H7 (cell line): Measurements from ENCODE around the gene BORA. TPM values are rescaled to one million over a fixed set of nuclear protein-coding genes. Genes with fewer than 3 reads are reported as not detected.
A peak's percentile ranks its signal among the peaks of the same experiment; 100 is the strongest.
"Not testable (repeated sequence)": the region's sequence is repeated elsewhere in the genome, so short reads cannot be mapped to it uniquely, and the experiment has no call there.

Experiments used
- DNase-seq: peaks from one replicate; pipeline ENCODE4 v3.0.0; 2012
- H3K27me3 ChIP-seq: 2 replicates; pipeline ENCODE4 v1.6.0; 2011; ENCODE audit warnings: mild to moderate bottlenecking, low read length; ENCODE audit not compliant: control insufficient read depth, insufficient read depth
- H3K36me3 ChIP-seq: replicated peaks from 2 replicates; pipeline ENCODE4 v1.5.1; 2011; ENCODE audit warnings: low read length; ENCODE audit not compliant: control insufficient read depth, insufficient read depth
- H3K4me3 ChIP-seq: 2 replicates; pipeline ENCODE4 v1.5.1; 2011; ENCODE audit warnings: low read depth, mild to moderate bottlenecking, control low read depth, low read length, moderate library complexity; ENCODE audit not compliant: insufficient read depth
- total RNA-seq: library from RNA; depleted of rRNA; stranded (reverse); fragments of >200 nt; shearing (Covaris generic); gene quantifications from 2 replicates; pipeline ENCODE4 v1.2.3, GENCODE V29; 2014; rRNA removed

Gene BORA
- total RNA-seq: 20.1 and 21.0 TPM in 2 replicates

- DNase-seq: peak; percentile 85
- no peaks in the 10 kb centered on the region; the same call in 1 of the 2 replicates for H3K36me3 ChIP-seq
- H3K4me3 ChIP-seq: peak within 1 kb of the TSS; percentile 85
- H3K27me3 ChIP-seq: no peaks in the 10 kb centered on the region
These were observed at the start of gene BORA, which contains the start of gene MZT1 for GRCh38 chr13:72727417-72728289. BORA (plus strand) TSS chr13:72727923; CDS start chr13:72728941, 1,018 bp downstream. MZT1 (minus strand) TSS chr13:72727629; CDS start chr13:72727602, 27 bp downstream.

- no peak for DNase-seq
- Histone ChIP-seq H3K4me3 (no peak overlapping the region), H3K27me3 (no peaks in the 10 kb centered on the region), H3K36me3 (no peaks in the 10 kb centered on the region)
These were observed 49.4 kb upstream of the BORA start for GRCh38 chr13:72678312-72678711.

DNA sequence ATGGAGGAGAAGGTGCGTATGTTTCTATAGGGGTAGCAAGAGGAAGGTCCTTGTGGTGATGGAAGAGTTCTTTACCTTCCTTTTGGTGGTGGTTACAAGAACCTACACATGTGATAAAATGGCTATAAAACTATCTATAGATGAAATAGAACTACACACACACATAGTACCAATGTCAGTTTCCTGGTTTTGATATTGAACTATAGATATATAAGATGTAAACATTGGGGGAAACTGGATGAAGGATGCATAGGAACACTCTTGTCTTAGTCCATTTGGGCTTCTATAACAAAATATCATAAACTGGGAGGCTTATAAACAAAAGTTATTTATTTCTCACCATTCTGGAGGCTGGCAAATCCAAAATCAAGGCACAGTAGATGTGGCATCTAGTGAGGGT, 47.4 kb upstream of the BORA start:
- no peak for DNase-seq
- Histone ChIP-seq H3K36me3 (no peaks in the 10 kb centered on the region), H3K4me3 (no peak overlapping the region)

GRCh38 chr13:72686766-72687165, 41.0 kb upstream of the BORA start:
- DNase-seq: no peak

More for the DNA sequence above, 47.4 kb upstream of the BORA start:
- H3K27me3 ChIP-seq: no peaks in the 10 kb centered on the region

DNA sequence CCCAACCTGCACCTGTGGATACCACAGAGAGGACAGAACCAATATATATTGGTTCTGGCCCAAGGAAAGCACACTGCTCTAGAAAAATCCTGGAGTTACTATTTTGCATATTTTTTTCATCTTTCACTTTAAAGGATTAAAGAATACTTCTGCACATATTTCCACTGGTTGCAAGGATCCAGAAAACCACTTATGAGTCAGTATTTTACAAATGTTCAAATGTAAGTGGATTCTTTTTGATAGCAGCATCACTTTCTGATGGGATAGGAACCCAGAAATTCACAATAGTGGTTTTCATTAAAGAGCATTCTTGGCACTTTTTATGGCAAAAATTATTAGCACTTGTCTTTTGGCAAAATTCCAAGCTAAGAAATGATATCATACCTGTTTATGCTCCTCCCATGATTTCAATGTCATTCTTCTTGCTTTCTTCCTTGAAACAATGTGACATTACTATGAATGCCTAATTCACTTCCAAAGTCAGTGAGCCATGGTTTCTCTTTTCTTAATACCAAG, 38.5 kb upstream of the BORA start:
- Histone ChIP-seq H3K36me3 (no peaks in the 10 kb centered on the region), H3K4me3 (no peak overlapping the region), H3K27me3 (no peaks in the 10 kb centered on the region)
- no peak for DNase-seq

More at GRCh38 chr13:72686766-72687165, 41.0 kb upstream of the BORA start:
- H3K36me3 ChIP-seq: no peaks in the 10 kb centered on the region
- H3K27me3 ChIP-seq: no peaks in the 10 kb centered on the region
- H3K4me3 ChIP-seq: no peak overlapping the region

GRCh38 chr13:72692884-72693514, 34.7 kb upstream of the BORA start:
- Histone ChIP-seq H3K27me3 (no peaks in the 10 kb centered on the region), H3K4me3 (no peak overlapping the region), H3K36me3 (no peaks in the 10 kb centered on the region)
- DNase-seq: no peak

GRCh38 chr13:72693832-72694231, 33.9 kb upstream of the BORA start:
- Histone ChIP-seq H3K27me3 (no peaks in the 10 kb centered on the region), H3K36me3 (no peaks in the 10 kb centered on the region), H3K4me3 (no peak overlapping the region)
- no peak for DNase-seq

DNA sequence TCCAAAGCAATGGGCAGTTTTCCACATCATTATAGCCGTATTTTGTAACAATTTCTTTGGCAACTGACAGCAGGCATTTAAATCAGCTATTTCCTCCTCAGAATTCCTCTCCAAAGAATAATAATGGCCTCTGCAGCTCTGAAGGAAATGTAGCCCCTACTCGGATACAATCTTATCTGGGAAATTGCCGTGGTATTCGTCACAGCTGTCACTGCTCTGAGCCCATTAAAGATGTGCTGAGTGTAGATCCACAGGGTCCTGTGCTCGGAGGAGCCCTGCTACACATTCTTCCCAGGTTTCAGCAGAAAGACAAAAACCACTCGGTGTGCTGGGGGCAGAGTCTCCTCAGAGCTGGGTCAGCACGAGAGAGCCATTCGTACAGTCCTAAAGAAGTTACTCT, 33.4 kb upstream of the BORA start:
- H3K36me3 ChIP-seq: no peaks in the 10 kb centered on the region
- no peaks in the 10 kb centered on the region for H3K27me3 ChIP-seq
- DNase-seq: no peak
- no peak overlapping the region for H3K4me3 ChIP-seq

DNA sequence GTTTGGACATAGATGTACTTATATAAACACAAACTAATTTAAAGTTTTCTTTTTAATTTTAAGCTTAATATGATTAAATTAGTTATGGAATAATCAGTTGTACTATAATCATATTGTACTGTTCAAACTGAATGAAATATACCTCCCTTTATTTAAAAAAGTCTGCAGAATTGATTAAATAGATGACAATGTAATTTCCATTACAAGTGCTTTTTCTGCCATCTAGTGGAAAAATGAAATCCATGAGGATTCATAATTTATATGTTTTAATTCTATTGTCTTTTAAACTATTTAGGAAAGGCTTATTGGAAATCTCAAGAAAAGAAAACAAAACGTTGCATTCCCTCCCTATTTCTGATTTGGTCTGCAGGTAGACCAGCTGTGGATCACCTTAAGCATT, 31.1 kb upstream of the BORA start:
- H3K27me3 ChIP-seq: no peaks in the 10 kb centered on the region
- no peak for DNase-seq
- no peaks in the 10 kb centered on the region for H3K36me3 ChIP-seq
- no peak overlapping the region for H3K4me3 ChIP-seq

DNA sequence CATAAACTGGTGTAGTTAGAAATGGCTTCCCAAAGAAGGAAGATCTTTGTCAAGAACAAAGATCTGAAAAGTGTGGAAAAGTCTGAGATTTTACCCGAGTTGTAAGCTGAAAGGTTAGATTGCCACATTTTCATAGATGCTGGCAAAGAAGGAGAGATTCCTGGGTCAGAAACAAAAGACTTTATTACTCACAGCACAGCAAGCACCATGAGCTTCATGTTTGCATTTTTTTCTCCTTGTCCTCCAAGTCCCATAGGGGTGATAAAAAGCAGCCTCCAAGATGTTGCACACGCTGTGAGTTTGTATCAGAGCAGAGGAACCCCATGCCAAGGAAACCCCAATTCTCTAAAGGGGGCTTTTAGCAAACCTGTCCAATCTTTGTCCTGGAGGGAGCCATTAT, 29.6 kb upstream of the BORA start:
- no peak for DNase-seq
- no peaks in the 10 kb centered on the region for H3K36me3 ChIP-seq
- H3K4me3 ChIP-seq: no peak overlapping the region
- no peaks in the 10 kb centered on the region for H3K27me3 ChIP-seq

GRCh38 chr13:72700509-72700908, 27.2 kb upstream of the BORA start:
- no peak for DNase-seq
- H3K36me3 ChIP-seq: no peaks in the 10 kb centered on the region
- no peaks in the 10 kb centered on the region for H3K27me3 ChIP-seq
- H3K4me3 ChIP-seq: no peak overlapping the region

DNA sequence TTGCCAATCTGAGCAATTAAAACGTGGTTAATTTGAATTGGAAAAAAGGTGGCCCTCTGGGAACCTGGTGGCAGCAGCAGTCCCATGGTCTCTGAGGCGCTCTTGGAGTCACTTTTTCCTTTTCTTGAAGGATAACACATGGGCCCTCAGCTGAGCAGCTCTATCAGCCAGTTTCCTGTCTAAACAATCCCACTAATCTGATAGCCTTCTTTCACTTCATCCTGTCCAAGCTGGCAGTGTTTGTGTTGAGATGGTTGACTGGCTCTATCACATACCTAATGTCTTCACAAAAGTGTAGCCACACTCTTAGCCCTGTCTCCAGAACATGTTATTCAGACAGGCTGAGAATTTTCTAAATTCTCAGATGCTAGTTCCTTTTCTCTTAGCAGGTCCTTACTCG, 10.9 kb upstream of the BORA start:
- Histone ChIP-seq H3K4me3 (no peak overlapping the region), H3K27me3 (no peaks in the 10 kb centered on the region), H3K36me3 (peaks cover 7% of the 10 kb centered on the region)
- DNase-seq: no peak

DNA sequence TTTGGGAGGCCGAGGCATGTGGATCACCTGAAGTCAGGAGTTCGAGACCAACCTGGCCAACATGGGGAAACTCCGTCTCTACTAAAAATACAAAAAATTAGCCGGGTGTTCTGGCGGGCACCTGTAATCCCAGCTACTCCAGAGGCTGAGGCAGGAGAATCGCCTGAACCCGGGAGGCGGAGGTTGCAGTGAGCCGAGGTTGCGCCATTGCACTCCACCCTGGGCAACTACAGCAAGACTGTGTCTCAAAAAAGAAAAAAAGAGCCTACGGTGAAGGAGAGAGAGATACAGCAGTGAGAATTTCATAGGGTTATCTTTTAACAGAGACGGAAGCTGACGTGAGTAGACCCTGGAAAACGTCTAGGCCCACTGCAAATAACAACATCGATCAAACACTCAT, 1.5 kb upstream of the BORA start:
- H3K36me3 ChIP-seq, DNase-seq, H3K27me3 ChIP-seq, H3K4me3 ChIP-seq: not testable (repeated sequence)

DNA sequence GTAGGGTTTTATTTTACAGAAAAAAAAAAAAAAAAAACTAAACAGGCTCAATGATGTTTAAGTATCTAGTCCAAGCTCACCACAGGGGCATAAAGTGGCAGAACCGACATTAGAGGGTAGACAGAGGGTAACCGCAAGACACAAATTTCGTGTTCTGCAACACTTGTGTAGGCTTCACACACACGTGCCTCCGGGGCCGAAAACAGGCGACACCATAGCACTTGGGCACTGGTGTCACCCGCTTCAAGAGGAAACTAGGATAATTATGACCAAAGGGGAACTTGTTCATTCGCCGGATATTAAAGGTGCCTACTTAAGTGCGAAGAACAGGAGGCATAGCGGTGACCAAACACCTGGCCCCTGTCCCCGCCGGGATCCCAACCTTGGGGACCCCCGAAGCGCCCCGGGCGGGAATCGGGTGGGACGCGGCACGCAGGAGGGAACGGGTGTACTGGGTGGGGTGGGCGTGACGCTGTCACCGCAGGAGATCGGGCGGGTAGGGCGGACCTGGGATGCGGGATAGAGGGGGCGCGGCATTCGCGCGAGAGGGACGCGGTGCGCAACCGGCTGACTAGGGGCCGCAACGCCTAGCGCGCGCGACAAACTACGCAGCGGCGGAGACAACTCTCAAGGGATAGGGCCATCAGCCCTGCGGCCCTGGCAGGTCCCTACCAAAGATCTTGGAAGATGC, 852 bp upstream of the BORA start:
- Histone ChIP-seq H3K4me3 (peak overlapping the region; percentile 85), H3K36me3 (no peaks in the 10 kb centered on the region; the same call in 1 of the 2 replicates), H3K27me3 (no peaks in the 10 kb centered on the region)
- DNase-seq: peak; percentile 70
